ENCODE results near the gene CDS2. TPM values are rescaled to one million over a fixed set of nuclear protein-coding genes. Genes with fewer than 3 reads are reported as not detected.

The CDS2 gene
- total and polyA plus RNA-seq, 2 experiments from 2014 or later = 16.8 to 40.8 TPM

DNA sequence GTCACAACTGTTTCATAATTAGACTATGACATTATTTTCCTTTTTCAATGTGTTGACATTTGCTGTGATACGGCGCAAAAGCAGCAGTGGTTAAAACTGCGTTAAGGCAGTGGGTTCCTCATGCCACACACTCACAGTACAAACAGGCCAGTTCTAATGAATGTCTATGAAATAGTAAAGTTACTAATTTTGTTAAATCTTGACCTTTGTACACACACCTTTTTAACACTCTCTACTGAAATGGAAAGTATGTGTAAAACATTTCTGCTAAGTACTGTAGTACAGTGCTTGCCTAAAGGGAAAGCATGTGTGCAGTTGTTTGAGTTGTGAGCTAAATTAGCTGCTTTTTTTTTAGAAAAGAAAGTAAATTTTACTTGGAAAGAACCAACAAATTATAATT, 60.3 kb downstream of the CDS2 start (continued):
- TF ChIP-seq, protein P1, sequence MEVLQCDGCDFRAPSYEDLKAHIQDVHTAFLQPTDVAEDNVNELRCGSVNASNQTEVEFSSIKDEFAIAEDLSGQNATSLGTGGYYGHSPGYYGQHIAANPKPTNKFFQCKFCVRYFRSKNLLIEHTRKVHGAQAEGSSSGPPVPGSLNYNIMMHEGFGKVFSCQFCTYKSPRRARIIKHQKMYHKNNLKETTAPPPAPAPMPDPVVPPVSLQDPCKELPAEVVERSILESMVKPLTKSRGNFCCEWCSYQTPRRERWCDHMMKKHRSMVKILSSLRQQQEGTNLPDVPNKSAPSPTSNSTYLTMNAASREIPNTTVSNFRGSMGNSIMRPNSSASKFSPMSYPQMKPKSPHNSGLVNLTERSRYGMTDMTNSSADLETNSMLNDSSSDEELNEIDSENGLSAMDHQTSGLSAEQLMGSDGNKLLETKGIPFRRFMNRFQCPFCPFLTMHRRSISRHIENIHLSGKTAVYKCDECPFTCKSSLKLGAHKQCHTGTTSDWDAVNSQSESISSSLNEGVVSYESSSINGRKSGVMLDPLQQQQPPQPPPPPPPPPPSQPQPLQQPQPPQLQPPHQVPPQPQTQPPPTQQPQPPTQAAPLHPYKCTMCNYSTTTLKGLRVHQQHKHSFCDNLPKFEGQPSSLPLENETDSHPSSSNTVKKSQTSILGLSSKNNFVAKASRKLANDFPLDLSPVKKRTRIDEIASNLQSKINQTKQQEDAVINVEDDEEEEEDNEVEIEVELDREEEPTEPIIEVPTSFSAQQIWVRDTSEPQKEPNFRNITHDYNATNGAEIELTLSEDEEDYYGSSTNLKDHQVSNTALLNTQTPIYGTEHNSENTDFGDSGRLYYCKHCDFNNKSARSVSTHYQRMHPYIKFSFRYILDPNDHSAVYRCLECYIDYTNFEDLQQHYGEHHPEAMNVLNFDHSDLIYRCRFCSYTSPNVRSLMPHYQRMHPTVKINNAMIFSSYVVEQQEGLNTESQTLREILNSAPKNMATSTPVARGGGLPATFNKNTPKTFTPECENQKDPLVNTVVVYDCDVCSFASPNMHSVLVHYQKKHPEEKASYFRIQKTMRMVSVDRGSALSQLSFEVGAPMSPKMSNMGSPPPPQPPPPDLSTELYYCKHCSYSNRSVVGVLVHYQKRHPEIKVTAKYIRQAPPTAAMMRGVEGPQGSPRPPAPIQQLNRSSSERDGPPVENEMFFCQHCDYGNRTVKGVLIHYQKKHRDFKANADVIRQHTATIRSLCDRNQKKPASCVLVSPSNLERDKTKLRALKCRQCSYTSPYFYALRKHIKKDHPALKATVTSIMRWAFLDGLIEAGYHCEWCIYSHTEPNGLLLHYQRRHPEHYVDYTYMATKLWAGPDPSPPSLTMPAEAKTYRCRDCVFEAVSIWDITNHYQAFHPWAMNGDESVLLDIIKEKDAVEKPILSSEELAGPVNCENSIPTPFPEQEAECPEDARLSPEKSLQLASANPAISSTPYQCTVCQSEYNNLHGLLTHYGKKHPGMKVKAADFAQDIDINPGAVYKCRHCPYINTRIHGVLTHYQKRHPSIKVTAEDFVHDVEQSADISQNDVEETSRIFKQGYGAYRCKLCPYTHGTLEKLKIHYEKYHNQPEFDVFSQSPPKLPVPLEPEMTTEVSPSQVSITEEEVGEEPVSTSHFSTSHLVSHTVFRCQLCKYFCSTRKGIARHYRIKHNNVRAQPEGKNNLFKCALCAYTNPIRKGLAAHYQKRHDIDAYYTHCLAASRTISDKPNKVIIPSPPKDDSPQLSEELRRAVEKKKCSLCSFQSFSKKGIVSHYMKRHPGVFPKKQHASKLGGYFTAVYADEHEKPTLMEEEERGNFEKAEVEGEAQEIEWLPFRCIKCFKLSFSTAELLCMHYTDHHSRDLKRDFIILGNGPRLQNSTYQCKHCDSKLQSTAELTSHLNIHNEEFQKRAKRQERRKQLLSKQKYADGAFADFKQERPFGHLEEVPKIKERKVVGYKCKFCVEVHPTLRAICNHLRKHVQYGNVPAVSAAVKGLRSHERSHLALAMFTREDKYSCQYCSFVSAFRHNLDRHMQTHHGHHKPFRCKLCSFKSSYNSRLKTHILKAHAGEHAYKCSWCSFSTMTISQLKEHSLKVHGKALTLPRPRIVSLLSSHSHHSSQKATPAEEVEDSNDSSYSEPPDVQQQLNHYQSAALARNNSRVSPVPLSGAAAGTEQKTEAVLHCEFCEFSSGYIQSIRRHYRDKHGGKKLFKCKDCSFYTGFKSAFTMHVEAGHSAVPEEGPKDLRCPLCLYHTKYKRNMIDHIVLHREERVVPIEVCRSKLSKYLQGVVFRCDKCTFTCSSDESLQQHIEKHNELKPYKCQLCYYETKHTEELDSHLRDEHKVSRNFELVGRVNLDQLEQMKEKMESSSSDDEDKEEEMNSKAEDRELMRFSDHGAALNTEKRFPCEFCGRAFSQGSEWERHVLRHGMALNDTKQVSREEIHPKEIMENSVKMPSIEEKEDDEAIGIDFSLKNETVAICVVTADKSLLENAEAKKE (CRISPR knock-in tag; IDR thresholded peaks at IDR 0.05) = no peak
- TF ChIP-seq ZNF114 (CRISPR knock-in tag; IDR thresholded peaks at IDR 0.05) = no peak
- TF ChIP-seq JUNB (IDR thresholded peaks at IDR 0.05; ENCODE audit: unreplicated experiment) = no peak
- TF ChIP-seq EZH2phosphoT487 (IDR thresholded peaks at IDR 0.05; ENCODE audit: unreplicated experiment) = no peak
- no peak for TF ChIP-seq NANOG (IDR thresholded peaks at IDR 0.05; ENCODE audit: borderline replicate concordance)
- no peak for TF ChIP-seq STAT1 (IDR thresholded peaks at IDR 0.05; ENCODE audit: unreplicated experiment)

DNA sequence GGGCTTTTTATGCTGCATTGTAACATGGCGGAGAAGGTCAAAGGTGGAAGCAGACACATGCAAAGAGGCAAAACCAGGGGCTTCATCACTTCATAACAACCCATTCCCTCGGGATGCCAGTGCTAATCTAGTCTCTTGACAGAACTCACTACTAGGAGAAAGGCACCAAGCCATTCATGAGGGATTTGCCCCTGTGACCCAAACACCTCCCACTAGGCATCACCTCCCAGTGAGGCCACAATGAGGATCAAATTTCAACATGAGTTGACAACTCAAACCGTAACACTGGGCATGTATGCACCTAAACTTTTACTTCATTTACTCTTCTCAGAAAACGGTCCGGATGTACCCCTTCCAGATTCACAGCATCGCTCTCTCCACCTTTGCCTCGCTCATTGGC, 61.9 kb downstream of the CDS2 start:
- DNase-seq (ENCODE audit: low spot score) (no peak), ATAC-seq (peak; percentile 41; the same call in 1 of the 3 replicates)
- no peaks in the 10 kb centered on the region for H3K79me2 ChIP-seq (replicated peaks; ENCODE audit: insufficient read depth)
- peak overlapping the region; percentile 10; the same call in 1 of the 2 replicates for H3K27ac Mint-ChIP-seq
- no peaks in the 10 kb centered on the region for H3K27me3 ChIP-seq (ENCODE audit: insufficient read depth)
- no peaks in the 10 kb centered on the region for H3K9me2 ChIP-seq (ENCODE audit: insufficient read depth)
- no peak overlapping the region for H3K27ac ChIP-seq (ENCODE audit: low read depth)
- H3F3A ChIP-seq (replicated peaks; ENCODE audit: low read depth) = no peaks in the 10 kb centered on the region
- no peaks in the 10 kb centered on the region; the same call in 1 of the 2 replicates for H3K36me3 ChIP-seq (ENCODE audit: insufficient read depth)
- H3K9me3 Mint-ChIP-seq = no peaks in the 10 kb centered on the region
- H3K4me3 Mint-ChIP-seq = no peak overlapping the region
- H3K4me3 ChIP-seq = no peak overlapping the region
- H3K4me1 Mint-ChIP-seq = peaks cover 14% of the 10 kb centered on the region; the same call in 2 of the 3 replicates
- H3K36me3 Mint-ChIP-seq (ENCODE audit: low read depth) = peaks cover 17% of the 10 kb centered on the region
- peaks cover 6% of the 10 kb centered on the region for H3K27me3 Mint-ChIP-seq (ENCODE audit: insufficient read depth, low read depth, poor library complexity)
- no peak overlapping the region for H3K4me2 ChIP-seq
- no peak overlapping the region for H2AFZ ChIP-seq
- no peaks in the 10 kb centered on the region for H4K20me1 ChIP-seq (replicated peaks; ENCODE audit: insufficient read depth)
- no peaks in the 10 kb centered on the region for H3K4me1 ChIP-seq (ENCODE audit: insufficient read depth)
- TF ChIP-seq EZH2phosphoT487 (IDR thresholded peaks at IDR 0.05; ENCODE audit: unreplicated experiment) (no peak), ZNF331 (CRISPR knock-in tag; IDR thresholded peaks at IDR 0.05; ENCODE audit: low read depth) (no peak), CREB1 (CRISPR knock-in tag; IDR thresholded peaks at IDR 0.05; ENCODE audit: low read depth) (no peak), POLR2AphosphoS5 (IDR thresholded peaks at IDR 0.05; ENCODE audit: low read depth) (no peak)
- TF ChIP-seq, protein P2, sequence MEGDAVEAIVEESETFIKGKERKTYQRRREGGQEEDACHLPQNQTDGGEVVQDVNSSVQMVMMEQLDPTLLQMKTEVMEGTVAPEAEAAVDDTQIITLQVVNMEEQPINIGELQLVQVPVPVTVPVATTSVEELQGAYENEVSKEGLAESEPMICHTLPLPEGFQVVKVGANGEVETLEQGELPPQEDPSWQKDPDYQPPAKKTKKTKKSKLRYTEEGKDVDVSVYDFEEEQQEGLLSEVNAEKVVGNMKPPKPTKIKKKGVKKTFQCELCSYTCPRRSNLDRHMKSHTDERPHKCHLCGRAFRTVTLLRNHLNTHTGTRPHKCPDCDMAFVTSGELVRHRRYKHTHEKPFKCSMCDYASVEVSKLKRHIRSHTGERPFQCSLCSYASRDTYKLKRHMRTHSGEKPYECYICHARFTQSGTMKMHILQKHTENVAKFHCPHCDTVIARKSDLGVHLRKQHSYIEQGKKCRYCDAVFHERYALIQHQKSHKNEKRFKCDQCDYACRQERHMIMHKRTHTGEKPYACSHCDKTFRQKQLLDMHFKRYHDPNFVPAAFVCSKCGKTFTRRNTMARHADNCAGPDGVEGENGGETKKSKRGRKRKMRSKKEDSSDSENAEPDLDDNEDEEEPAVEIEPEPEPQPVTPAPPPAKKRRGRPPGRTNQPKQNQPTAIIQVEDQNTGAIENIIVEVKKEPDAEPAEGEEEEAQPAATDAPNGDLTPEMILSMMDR (conservative IDR thresholded peaks at IDR 0.05; ENCODE audit: low read depth in 2 of 2) = no peak
- TF ChIP-seq, protein P3, sequence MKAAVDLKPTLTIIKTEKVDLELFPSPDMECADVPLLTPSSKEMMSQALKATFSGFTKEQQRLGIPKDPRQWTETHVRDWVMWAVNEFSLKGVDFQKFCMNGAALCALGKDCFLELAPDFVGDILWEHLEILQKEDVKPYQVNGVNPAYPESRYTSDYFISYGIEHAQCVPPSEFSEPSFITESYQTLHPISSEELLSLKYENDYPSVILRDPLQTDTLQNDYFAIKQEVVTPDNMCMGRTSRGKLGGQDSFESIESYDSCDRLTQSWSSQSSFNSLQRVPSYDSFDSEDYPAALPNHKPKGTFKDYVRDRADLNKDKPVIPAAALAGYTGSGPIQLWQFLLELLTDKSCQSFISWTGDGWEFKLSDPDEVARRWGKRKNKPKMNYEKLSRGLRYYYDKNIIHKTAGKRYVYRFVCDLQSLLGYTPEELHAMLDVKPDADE (IDR thresholded peaks at IDR 0.05) = no peak
